OCI-LY7 (cell line): ENCODE data around the gene ZHX3. TPM values are rescaled to one million over a fixed set of nuclear protein-coding genes. Genes with fewer than 3 reads are reported as not detected.
A peak's percentile ranks its signal among the peaks of the same experiment; 100 is the strongest.

Experiments used
- BruUV-seq: library from RNA; stranded (reverse); fragments of 400-500 nt; replicated peaks from 2 replicates; lab custom pipeline; 2021; lab: Mats Ljungman, UMichigan
- CTCF ChIA-PET: fragments of 300-600 bp; sonication (Branson Sonifier 250); formaldehyde crosslinking; loops from one replicate; lab custom pipeline; 2022; ENCODE audit warnings: antibody characterized with exemption; ENCODE audit not compliant: unreplicated experiment; lab: Charles Lee
- POLR2A ChIA-PET: fragments of 300-600 bp; sonication (Branson Sonifier 250); formaldehyde crosslinking; loops from one replicate; lab custom pipeline; 2022; ENCODE audit warnings: antibody characterized with exemption; lab: Charles Lee
- DNase-seq: peaks from one replicate; pipeline ENCODE4 v3.0.0-alpha.2; 2015; ENCODE audit warnings: low spot score
- H2AFZ ChIP-seq: fragments of 200-600 bp; sonication (generic), shearing (Covaris generic); 2 replicates; pipeline ENCODE4 v1.6.1; 2014; ENCODE audit warnings: mild to moderate bottlenecking, antibody characterized with exemption, low read length, moderate library complexity
- H3K27ac ChIP-seq: fragments of 200-600 bp; sonication (generic); 2 replicates; pipeline ENCODE4 v1.5.1; 2014; ENCODE audit warnings: mixed run types, low read depth, mild to moderate bottlenecking, moderate library complexity, low read length, inconsistent platforms; ENCODE audit not compliant: poor library complexity, severe bottlenecking
- H3K36me3 ChIP-seq: fragments of 200-600 bp; sonication (generic); 2 replicates; pipeline ENCODE4 v1.6.1; 2014; ENCODE audit warnings: mild to moderate bottlenecking, antibody characterized with exemption, low read length, moderate library complexity, mixed read lengths; ENCODE audit not compliant: insufficient read depth
- H3K4me1 ChIP-seq: fragments of 200-600 bp; sonication (generic); 2 replicates; pipeline ENCODE4 v1.5.1; 2014; ENCODE audit warnings: mild to moderate bottlenecking, low read length; ENCODE audit not compliant: insufficient read depth, poor library complexity, severe bottlenecking
- H3K4me2 ChIP-seq: fragments of 200-600 bp; sonication (generic); 2 replicates; pipeline ENCODE4 v1.6.1; 2014; ENCODE audit warnings: mild to moderate bottlenecking, low read length
- H3K4me3 ChIP-seq: fragments of 200-600 bp; sonication (generic); 2 replicates; pipeline ENCODE4 v1.5.1; 2014; ENCODE audit warnings: mild to moderate bottlenecking, low read depth, low read length; ENCODE audit not compliant: poor library complexity, severe bottlenecking
- H3K79me2 ChIP-seq: fragments of 200-600 bp; sonication (generic); 2 replicates; pipeline ENCODE4 v1.6.1; 2016; ENCODE audit warnings: low read depth, mild to moderate bottlenecking, low read length, moderate library complexity, mixed read lengths; ENCODE audit not compliant: insufficient read depth
- H3K9me2 ChIP-seq: fragments of 200-600 bp; sonication (generic); 2 replicates; pipeline ENCODE4 v1.6.1; 2016; ENCODE audit warnings: mild to moderate bottlenecking, low read length, mixed read lengths; ENCODE audit not compliant: insufficient read depth
- H3K9me3 ChIP-seq: fragments of 200-600 bp; sonication (generic); 2 replicates; pipeline ENCODE4 v1.6.1; 2014; ENCODE audit warnings: mild to moderate bottlenecking, mixed run types, low read length, mixed read lengths
- H4K20me1 ChIP-seq: fragments of 200-600 bp; sonication (generic); 2 replicates; pipeline ENCODE4 v1.6.1; 2014; ENCODE audit warnings: mild to moderate bottlenecking, antibody characterized with exemption, low read length, moderate library complexity, mixed read lengths; ENCODE audit not compliant: insufficient read depth
- CTCF ChIP-seq: fragments of 200-600 bp; sonication (generic); conservative IDR thresholded peaks from 2 replicates; pipeline ENCODE4 v1.5.1; 2014; ENCODE audit warnings: mild to moderate bottlenecking, antibody characterized with exemption, low read length, moderate library complexity, mixed read lengths
- EZH2phosphoT487 ChIP-seq: fragments of 200-600 bp; sonication (generic); IDR thresholded peaks from 2 replicates; pipeline ENCODE4 v1.6.1; 2018; ENCODE audit warnings: low read depth, borderline replicate concordance, mild to moderate bottlenecking, mixed run types, antibody characterized with exemption, low read length, moderate library complexity, mixed read lengths
- intact Hi-C: fragments of 100-400 bp; cut with micrococcal nuclease; formaldehyde crosslinking; loops from one replicate; pipeline ENCODE4 v1.10.0; 2022; ENCODE audit not compliant: unreplicated experiment
- total RNA-seq, 2 experiments: library from RNA; depleted of rRNA in 1 of 2; stranded (reverse); fragments of >200 nt in 1 of 2; shearing (Covaris generic) in 1 of 2; gene quantifications; 2 replicates each; pipeline ENCODE4 v1.2.3, GENCODE V29; 2014 to 2022

Gene ZHX3
- total RNA-seq, 2 experiments from 2014 or later: 5.8 to 16.9 TPM

- intact Hi-C loops: no loop called here
- CTCF ChIA-PET: interaction anchor here (0.5 kb wide), 1 partner anchor 41 kb away, joined by 3 read pairs; no protein-coding TSS in a partner anchor
- DNase-seq: peak; percentile 74
- POLR2A ChIA-PET: interaction anchor here (0.6 to 1.8 kb wide), 3 partner anchors 11 to 832 kb away, joined by 3 to 6 read pairs (median 3); no protein-coding TSS in a partner anchor
- Histone ChIP-seq H4K20me1 (peaks cover 13% of the 10 kb centered on the region; the same call in 1 of the 2 replicates), H3K4me3 (peak overlapping the region; percentile 74), H3K9me3 (no peaks in the 10 kb centered on the region), H3K4me1 (peaks cover 84% of the 10 kb centered on the region), H3K4me2 (peak overlapping the region; percentile 81), H3K27ac (peak overlapping the region; percentile 73), H3K9me2 (no peaks in the 10 kb centered on the region), H3K79me2 (peaks cover 88% of the 10 kb centered on the region), H2AFZ (no peak overlapping the region), H3K36me3 (peaks cover 24% of the 10 kb centered on the region)
- TF ChIP-seq EZH2phosphoT487 (no peak), CTCF (no peak)
- BruUV-seq: no TSS peak
Measured at GRCh38 chr20:41141153-41141815, 176.2 kb downstream of the ZHX3 start.

GRCh38 chr20:41140226-41141133, 177.1 kb downstream of the ZHX3 start:
- no peaks in the 10 kb centered on the region for H3K9me2 ChIP-seq
- peaks cover 80% of the 10 kb centered on the region for H3K79me2 ChIP-seq
- no peak for DNase-seq
- no peak for TF ChIP-seq EZH2phosphoT487
- no TSS peak for BruUV-seq
- H2AFZ ChIP-seq: no peak overlapping the region
- peak overlapping the region; percentile 74 for H3K4me3 ChIP-seq
- peaks cover 13% of the 10 kb centered on the region; the same call in 1 of the 2 replicates for H4K20me1 ChIP-seq
- peak overlapping the region; percentile 81 for H3K4me2 ChIP-seq
- peaks cover 80% of the 10 kb centered on the region for H3K4me1 ChIP-seq
- ChIA-PET CTCF (interaction anchor here (0.5 to 1.0 kb wide), 2 partner anchors 42 to 175 kb away, joined by 3 read pairs; no protein-coding TSS in a partner anchor), POLR2A (interaction anchor here (1.1 kb wide), 1 partner anchor 11 kb away, joined by 3 read pairs; no protein-coding TSS in a partner anchor)
- peaks cover 18% of the 10 kb centered on the region for H3K36me3 ChIP-seq
- intact Hi-C loops: no loop called here
- H3K9me3 ChIP-seq: no peaks in the 10 kb centered on the region
- H3K27ac ChIP-seq: peak overlapping the region; percentile 73
